ENCODE data around the gene NTF4. TPM values are rescaled to one million over a fixed set of nuclear protein-coding genes. Genes with fewer than 3 reads are reported as not detected.
A peak's percentile ranks its signal among the peaks of the same experiment; 100 is the strongest.

The NTF4 gene, protein sequence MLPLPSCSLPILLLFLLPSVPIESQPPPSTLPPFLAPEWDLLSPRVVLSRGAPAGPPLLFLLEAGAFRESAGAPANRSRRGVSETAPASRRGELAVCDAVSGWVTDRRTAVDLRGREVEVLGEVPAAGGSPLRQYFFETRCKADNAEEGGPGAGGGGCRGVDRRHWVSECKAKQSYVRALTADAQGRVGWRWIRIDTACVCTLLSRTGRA
- total RNA-seq: 0.58 TPM in 1 of 2 replicates, not detected in the other

GRCh38 chr19:49064768-49065611, at the start of gene NTF4:
NTF4 (minus strand) TSS chr19:49064818; CDS start chr19:49061997, 2,821 bp downstream.
- TF ChIP-seq, protein P1, sequence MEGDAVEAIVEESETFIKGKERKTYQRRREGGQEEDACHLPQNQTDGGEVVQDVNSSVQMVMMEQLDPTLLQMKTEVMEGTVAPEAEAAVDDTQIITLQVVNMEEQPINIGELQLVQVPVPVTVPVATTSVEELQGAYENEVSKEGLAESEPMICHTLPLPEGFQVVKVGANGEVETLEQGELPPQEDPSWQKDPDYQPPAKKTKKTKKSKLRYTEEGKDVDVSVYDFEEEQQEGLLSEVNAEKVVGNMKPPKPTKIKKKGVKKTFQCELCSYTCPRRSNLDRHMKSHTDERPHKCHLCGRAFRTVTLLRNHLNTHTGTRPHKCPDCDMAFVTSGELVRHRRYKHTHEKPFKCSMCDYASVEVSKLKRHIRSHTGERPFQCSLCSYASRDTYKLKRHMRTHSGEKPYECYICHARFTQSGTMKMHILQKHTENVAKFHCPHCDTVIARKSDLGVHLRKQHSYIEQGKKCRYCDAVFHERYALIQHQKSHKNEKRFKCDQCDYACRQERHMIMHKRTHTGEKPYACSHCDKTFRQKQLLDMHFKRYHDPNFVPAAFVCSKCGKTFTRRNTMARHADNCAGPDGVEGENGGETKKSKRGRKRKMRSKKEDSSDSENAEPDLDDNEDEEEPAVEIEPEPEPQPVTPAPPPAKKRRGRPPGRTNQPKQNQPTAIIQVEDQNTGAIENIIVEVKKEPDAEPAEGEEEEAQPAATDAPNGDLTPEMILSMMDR (IDR thresholded peaks at IDR 0.05; ENCODE audit: insufficient read depth, low read length, poor library complexity, severe bottlenecking): no peak
- DNase-seq (ENCODE audit: low read depth): no peak
- Histone ChIP-seq H3K4me3 (ENCODE audit: low read depth, low read length) (peak within 1 kb of the TSS; percentile 11), H3K27me3 (ENCODE audit: control insufficient read depth, insufficient read depth, low read length) (peaks cover 26% of the 10 kb centered on the region), H3K36me3 (ENCODE audit: control insufficient read depth, insufficient read depth, low read length) (no peaks in the 10 kb centered on the region)

- Histone ChIP-seq H3K36me3 (ENCODE audit: control insufficient read depth, insufficient read depth, low read length) (peaks cover 1% of the 10 kb centered on the region), H3K27me3 (ENCODE audit: control insufficient read depth, insufficient read depth, low read length) (no peaks in the 10 kb centered on the region), H3K4me3 (ENCODE audit: low read depth, low read length) (peak within 1 kb of the TSS; percentile 49)
- TF ChIP-seq, protein P1 (IDR thresholded peaks at IDR 0.05; ENCODE audit: insufficient read depth, low read length, poor library complexity, severe bottlenecking): no peak
- DNase-seq (ENCODE audit: low read depth): no peak
Measured at GRCh38 chr19:49113762-49114629, 49.4 kb upstream of the NTF4 start, which contains the start of gene LIN7B. LIN7B (plus strand) TSS chr19:49114370; CDS start chr19:49114405, 35 bp downstream.

DNA sequence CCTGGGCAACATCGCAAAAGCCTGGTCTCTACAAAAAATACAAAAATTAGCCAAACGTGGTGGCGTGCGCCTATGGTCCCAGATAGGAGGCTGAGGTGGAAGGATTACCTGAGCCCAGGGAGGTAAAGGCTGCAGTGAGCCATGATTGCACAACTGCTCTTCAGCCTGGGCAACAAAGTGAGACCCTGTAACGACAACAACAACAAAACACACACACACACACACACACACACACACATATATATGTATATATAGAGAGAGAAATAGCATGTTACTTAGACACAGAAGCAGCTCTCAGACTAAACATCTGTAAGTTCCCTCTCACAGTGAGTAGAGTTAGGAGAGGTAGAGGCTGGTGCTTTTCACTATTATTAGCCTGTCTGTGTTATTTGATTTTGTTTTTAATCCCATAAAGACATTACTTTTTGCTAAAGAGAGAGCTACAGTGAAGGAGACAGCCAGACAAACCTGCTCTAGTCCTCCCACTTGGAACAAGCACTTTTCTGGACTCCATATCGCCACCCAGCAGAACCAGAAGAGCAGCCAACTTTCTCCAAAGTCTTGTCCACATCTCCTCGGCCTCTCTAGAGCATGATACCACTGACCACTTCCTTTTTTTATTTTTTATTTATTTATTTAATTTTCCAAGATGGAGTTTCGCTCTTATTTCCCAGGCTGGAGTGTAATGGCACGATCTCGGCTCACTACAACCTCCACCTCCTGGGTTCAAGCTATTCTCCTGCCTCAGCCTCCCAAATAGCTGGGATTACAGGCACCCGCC, 46.8 kb upstream of the NTF4 start:
- Histone ChIP-seq H3K4me3 (ENCODE audit: low read depth, low read length) (no peak overlapping the region), H3K27me3 (ENCODE audit: control insufficient read depth, insufficient read depth, low read length) (no peaks in the 10 kb centered on the region), H3K36me3 (ENCODE audit: control insufficient read depth, insufficient read depth, low read length) (peaks cover 6% of the 10 kb centered on the region)
- no peak for DNase-seq (ENCODE audit: low read depth)
- TF ChIP-seq, protein P1 (IDR thresholded peaks at IDR 0.05; ENCODE audit: insufficient read depth, low read length, poor library complexity, severe bottlenecking): no peak

GRCh38 chr19:49110567-49110966, 45.9 kb upstream of the NTF4 start:
- H3K4me3 ChIP-seq (ENCODE audit: low read depth, low read length): no peak overlapping the region
- no peak for DNase-seq (ENCODE audit: low read depth)
- H3K36me3 ChIP-seq (ENCODE audit: control insufficient read depth, insufficient read depth, low read length): peaks cover 8% of the 10 kb centered on the region
- no peaks in the 10 kb centered on the region for H3K27me3 ChIP-seq (ENCODE audit: control insufficient read depth, insufficient read depth, low read length)
- TF ChIP-seq, protein P1 (IDR thresholded peaks at IDR 0.05; ENCODE audit: insufficient read depth, low read length, poor library complexity, severe bottlenecking): no peak

DNA sequence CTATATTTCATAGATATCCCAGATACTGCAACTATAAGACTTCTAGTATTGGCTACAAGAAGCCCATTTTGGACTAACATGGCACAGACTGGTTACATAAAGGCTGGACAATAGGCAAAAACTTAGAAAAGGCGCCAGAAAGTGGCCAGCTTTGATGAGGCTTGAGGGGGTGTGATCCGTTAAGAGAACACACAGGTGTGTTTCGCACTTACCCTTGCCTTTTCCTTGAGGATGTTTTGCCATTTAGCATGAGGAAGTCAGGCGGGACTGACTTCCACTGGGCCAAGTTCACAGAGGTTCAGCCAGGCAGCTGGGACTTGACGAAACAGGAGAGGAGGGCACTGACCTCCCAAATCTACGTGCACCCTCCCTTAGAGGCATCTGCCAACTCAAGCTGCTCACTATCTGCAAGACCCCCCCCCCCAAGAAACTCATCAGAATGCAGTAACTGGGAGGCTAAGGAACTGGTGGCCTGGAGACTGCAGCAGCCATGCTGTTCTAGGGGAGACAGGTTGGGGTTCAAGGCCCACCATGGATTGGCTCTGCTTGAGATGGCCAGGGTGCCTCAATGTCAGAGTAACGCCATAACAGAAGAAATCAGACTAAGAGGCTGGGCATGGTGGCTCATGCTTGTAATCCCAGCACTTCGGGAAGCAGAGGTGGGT, 45.1 kb upstream of the NTF4 start:
- Histone ChIP-seq H3K27me3 (ENCODE audit: control insufficient read depth, insufficient read depth, low read length) (no peaks in the 10 kb centered on the region), H3K36me3 (ENCODE audit: control insufficient read depth, insufficient read depth, low read length) (peaks cover 9% of the 10 kb centered on the region), H3K4me3 (ENCODE audit: low read depth, low read length) (no peak overlapping the region)
- TF ChIP-seq, protein P1 (IDR thresholded peaks at IDR 0.05; ENCODE audit: insufficient read depth, low read length, poor library complexity, severe bottlenecking): no peak
- DNase-seq (ENCODE audit: low read depth): no peak
